H1 (cell line): ENCODE measurements around the gene ZNF775. TPM values are rescaled to one million over a fixed set of nuclear protein-coding genes. Genes with fewer than 3 reads are reported as not detected.

ENCODE experiments used
- CHD2 ChIP-seq: IDR thresholded peaks from 2 replicates; pipeline ENCODE4 v1.6.1; 2012; ENCODE audit warnings: low read length, improper control_type of control experiment
- EGR1 ChIP-seq: IDR thresholded peaks from 2 replicates; pipeline ENCODE4 v1.6.1; 2011; ENCODE audit warnings: low read depth, low read length, borderline replicate concordance
- polyA plus RNA-seq, 7 experiments: library from polyadenylated mRNA; depleted of rRNA in 3 of 7; stranded (reverse) in 5 of 7; unstranded in 2 of 7; fragments of >200 nt in 5 of 7; fragments of 200-250 nt in 2 of 7; gene quantifications; 1 replicate in 5 of 7; 2 replicates in 1 of 7; 4 replicates in 1 of 7; pipeline versions ENCODE4 v1.2.1 to v1.2.3, GENCODE V29; 2011 to 2013; ENCODE audit warnings: missing spikeins in 2 of 7, mixed read lengths in 2 of 7
- total RNA-seq: library from RNA; stranded (reverse); fragmentation: NEBNext Ultra II Directional; extraction: Animal tissue kit (Norgen Biotek cat#: 25700); gene quantifications from 2 replicates; pipeline ENCODE4 v1.2.1, GENCODE V29; 2021
- TF ChIP-seq, protein P1 (sequence below): IDR thresholded peaks from 2 replicates; pipeline ENCODE4 v1.6.1; 2011; ENCODE audit warnings: low read length, improper control_type of control experiment

ZNF775 gene
- total and polyA plus RNA-seq, 2 of the 8 experiments (the other 6 are each of a cell fraction or from before 2014, with no cell fraction given) = 13.6 to 21.5 TPM

- no peak for TF ChIP-seq CHD2
- TF ChIP-seq, protein P1, sequence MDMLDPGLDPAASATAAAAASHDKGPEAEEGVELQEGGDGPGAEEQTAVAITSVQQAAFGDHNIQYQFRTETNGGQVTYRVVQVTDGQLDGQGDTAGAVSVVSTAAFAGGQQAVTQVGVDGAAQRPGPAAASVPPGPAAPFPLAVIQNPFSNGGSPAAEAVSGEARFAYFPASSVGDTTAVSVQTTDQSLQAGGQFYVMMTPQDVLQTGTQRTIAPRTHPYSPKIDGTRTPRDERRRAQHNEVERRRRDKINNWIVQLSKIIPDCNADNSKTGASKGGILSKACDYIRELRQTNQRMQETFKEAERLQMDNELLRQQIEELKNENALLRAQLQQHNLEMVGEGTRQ = no peak
- TF ChIP-seq EGR1 = no peak
These were observed 5.1 kb upstream of the ZNF775 start (continued) for GRCh38 chr7:150374026-150374425.
